Type B pancreatic cell (in vitro differentiated cells): ENCODE measurements around the gene HOXA9. TPM values are rescaled to one million over a fixed set of nuclear protein-coding genes. Genes with fewer than 3 reads are reported as not detected.

ENCODE experiments used
- DNase-seq: peaks from one replicate; pipeline ENCODE4 v3.0.0; 2021; ENCODE audit warnings: mixed read lengths; ENCODE audit not compliant: unreplicated experiment; ENCODE audit errors: extremely low spot score
- H3K27ac Mint-ChIP-seq: 2 replicates; pipeline ENCODE4 v1.8.0; 2021; ENCODE audit warnings: mild to moderate bottlenecking, mixed read lengths
- H3K27me3 Mint-ChIP-seq: 2 replicates; pipeline ENCODE4 v1.8.0; 2021; ENCODE audit warnings: mixed read lengths
- H3K36me3 Mint-ChIP-seq: 2 replicates; pipeline ENCODE4 v1.8.0; 2021; ENCODE audit warnings: mixed read lengths
- H3K4me1 Mint-ChIP-seq: one replicate; pipeline ENCODE4 v1.8.0; 2021; ENCODE audit warnings: mixed read lengths; ENCODE audit not compliant: unreplicated experiment
- H3K4me3 Mint-ChIP-seq: 2 replicates; pipeline ENCODE4 v1.8.0; 2021; ENCODE audit warnings: mild to moderate bottlenecking, mixed read lengths
- H3K9me3 Mint-ChIP-seq: 2 replicates; pipeline ENCODE4 v1.8.0; 2021; ENCODE audit warnings: mixed read lengths
- CTCF ChIP-seq: fragments of 200-600 bp; sonication (generic); conservative IDR thresholded peaks from 2 replicates; pipeline ENCODE4 v1.5.0; 2021; ENCODE audit warnings: antibody characterized with exemption, mild to moderate bottlenecking
- total RNA-seq: library from RNA; stranded (reverse); gene quantifications from 2 replicates; pipeline ENCODE4 v1.2.1, GENCODE V29; 2021; ENCODE audit warnings: low replicate concordance

HOXA9 gene
- total RNA-seq, 1 donor from 2014 or later: 4.1 TPM

- Mint-ChIP-seq H3K27ac (no peak overlapping the region), H3K27me3 (peaks cover 92% of the 10 kb centered on the region), H3K4me3 (peak overlapping the region; percentile 70), H3K9me3 (peaks cover 5% of the 10 kb centered on the region), H3K4me1 (peaks cover 19% of the 10 kb centered on the region), H3K36me3 (peaks cover 7% of the 10 kb centered on the region)
- no peak for DNase-seq
- TF ChIP-seq CTCF: no peak
Measured at GRCh38 chr7:27159266-27160144, 5.8 kb downstream of the HOXA9 start.

GRCh38 chr7:27158436-27159265 lies 6.7 kb downstream of the HOXA9 start:
- H3K4me3 Mint-ChIP-seq: peak overlapping the region; percentile 84
- peak overlapping the region; percentile 1 for H3K27ac Mint-ChIP-seq
- no peak for TF ChIP-seq CTCF
- H3K4me1 Mint-ChIP-seq: peaks cover 13% of the 10 kb centered on the region
- peaks cover 8% of the 10 kb centered on the region for H3K36me3 Mint-ChIP-seq
- H3K9me3 Mint-ChIP-seq: peaks cover 5% of the 10 kb centered on the region
- DNase-seq: no peak
- peaks cover 92% of the 10 kb centered on the region for H3K27me3 Mint-ChIP-seq

- DNase-seq: no peak
- H3K4me1 Mint-ChIP-seq: peaks cover 13% of the 10 kb centered on the region
- H3K4me3 Mint-ChIP-seq: peak overlapping the region; percentile 84
- peaks cover 5% of the 10 kb centered on the region for H3K9me3 Mint-ChIP-seq
- no peak overlapping the region for H3K27ac Mint-ChIP-seq
- no peak for TF ChIP-seq CTCF
- peaks cover 13% of the 10 kb centered on the region for H3K36me3 Mint-ChIP-seq
- peaks cover 91% of the 10 kb centered on the region for H3K27me3 Mint-ChIP-seq
Measured at GRCh38 chr7:27157702-27158431, 7.5 kb downstream of the HOXA9 start.

GRCh38 chr7:27156916-27157701 lies 8.2 kb downstream of the HOXA9 start:
- Mint-ChIP-seq H3K27ac (peak overlapping the region; percentile 59), H3K36me3 (peaks cover 13% of the 10 kb centered on the region), H3K4me3 (peak overlapping the region; percentile 84), H3K27me3 (peaks cover 90% of the 10 kb centered on the region), H3K4me1 (peaks cover 13% of the 10 kb centered on the region), H3K9me3 (peaks cover 5% of the 10 kb centered on the region)
- peak; percentile 70 for DNase-seq
- TF ChIP-seq CTCF: no peak

GRCh38 chr7:27156508-27156898 lies 8.8 kb downstream of the HOXA9 start, which contains the start of gene HOXA7:
Gene HOXA7 (minus strand): TSS chr7:27156675. CDS start chr7:27156545, 130 bp downstream.
- Mint-ChIP-seq H3K27ac (peak within 1 kb of the TSS; percentile 72), H3K9me3 (peaks cover 5% of the 10 kb centered on the region), H3K36me3 (peaks cover 13% of the 10 kb centered on the region), H3K4me1 (peaks cover 16% of the 10 kb centered on the region), H3K27me3 (peaks cover 91% of the 10 kb centered on the region), H3K4me3 (peak within 1 kb of the TSS; percentile 94)
- TF ChIP-seq CTCF: no peak
- DNase-seq: peak; percentile 86
